ENCODE data around the gene WNT3A.
"Not testable (repeated sequence)": the region's sequence is repeated elsewhere in the genome, so short reads cannot be mapped to it uniquely, and the experiment has no call there.

WNT3A gene, protein sequence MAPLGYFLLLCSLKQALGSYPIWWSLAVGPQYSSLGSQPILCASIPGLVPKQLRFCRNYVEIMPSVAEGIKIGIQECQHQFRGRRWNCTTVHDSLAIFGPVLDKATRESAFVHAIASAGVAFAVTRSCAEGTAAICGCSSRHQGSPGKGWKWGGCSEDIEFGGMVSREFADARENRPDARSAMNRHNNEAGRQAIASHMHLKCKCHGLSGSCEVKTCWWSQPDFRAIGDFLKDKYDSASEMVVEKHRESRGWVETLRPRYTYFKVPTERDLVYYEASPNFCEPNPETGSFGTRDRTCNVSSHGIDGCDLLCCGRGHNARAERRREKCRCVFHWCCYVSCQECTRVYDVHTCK

DNA sequence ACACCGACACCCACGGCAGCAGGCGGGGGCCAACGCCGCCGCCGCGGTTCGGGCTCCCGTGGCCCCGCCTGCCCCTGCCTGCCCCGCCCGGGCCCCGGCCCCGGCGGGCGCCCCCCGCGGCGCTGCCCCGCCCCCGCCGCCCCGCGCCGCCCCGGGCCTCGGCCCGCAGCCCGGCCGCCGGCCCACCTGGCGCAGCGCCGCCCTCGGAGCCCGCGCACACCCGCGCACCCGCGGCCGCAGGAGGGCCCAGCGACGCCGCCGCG, at the start of gene WNT3A:
WNT3A (plus strand) TSS at position 213 of the 263 bp plus-strand sequence. CDS start 131 bp downstream, outside the sequence.
- DNase-seq (ENCODE audit: low read depth in 2 of 2): no peak

DNA sequence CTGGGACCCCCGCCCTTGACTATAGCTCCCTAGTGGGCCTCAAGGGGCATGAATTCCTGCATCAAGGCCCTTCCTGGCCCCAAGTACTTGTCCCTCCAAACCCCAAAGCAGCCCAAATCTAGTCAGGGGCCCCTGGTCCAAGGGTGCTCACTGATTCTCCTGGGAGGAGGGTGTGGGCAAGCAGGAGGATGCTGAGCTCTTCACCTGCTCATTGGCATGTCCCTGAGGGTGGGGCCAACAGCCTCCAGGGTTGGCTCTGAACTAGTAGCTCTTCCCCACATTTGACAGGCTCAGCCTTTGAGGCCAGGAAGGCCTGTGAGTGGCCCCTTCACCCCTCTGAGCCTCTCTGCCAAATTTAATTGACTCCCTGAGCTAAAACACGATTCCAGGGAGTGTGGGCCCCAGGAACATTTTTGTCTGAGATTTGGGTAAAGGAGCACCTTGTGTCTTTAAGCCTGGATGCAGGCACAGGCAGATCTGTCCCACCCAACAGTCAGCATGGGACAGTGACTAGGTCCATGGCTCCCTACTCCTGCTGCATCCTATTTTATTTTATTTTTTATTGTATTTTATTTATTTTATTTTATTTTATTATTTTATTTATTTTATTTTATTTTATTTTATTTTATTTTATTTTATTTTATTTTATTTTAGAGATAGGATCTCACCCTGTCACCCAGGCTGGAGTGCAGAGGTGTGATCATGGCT, 48.0 kb upstream of the WNT3A start:
- no peak for DNase-seq (ENCODE audit: low read depth in 2 of 2)

DNA sequence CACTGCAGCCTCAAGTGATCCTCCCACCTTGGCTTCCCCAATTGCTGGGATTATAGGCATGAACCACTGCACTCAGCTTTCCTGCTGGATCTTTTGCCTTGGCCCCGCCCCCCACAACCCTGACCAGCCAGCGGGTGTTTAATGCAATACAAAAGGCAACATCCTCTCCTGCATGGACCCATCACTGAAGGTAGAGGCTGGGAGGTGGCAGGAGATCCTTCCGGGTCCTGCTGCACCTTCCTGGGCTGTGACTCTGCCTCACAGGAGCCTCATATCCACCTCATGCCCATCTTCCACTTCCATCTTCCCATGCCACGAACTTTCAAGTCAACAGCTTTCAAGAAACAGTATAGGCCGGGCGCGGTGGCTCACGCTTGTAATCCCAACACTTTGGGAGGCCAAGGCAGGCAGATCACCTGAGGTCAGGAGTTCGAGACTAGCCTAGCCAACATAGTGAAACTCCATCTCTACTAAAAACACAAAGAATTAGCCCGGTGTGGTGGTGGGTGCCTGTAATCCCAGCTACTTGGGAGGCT, 47.4 kb upstream of the WNT3A start:
- DNase-seq (ENCODE audit: low read depth in 2 of 2): no peak

DNA sequence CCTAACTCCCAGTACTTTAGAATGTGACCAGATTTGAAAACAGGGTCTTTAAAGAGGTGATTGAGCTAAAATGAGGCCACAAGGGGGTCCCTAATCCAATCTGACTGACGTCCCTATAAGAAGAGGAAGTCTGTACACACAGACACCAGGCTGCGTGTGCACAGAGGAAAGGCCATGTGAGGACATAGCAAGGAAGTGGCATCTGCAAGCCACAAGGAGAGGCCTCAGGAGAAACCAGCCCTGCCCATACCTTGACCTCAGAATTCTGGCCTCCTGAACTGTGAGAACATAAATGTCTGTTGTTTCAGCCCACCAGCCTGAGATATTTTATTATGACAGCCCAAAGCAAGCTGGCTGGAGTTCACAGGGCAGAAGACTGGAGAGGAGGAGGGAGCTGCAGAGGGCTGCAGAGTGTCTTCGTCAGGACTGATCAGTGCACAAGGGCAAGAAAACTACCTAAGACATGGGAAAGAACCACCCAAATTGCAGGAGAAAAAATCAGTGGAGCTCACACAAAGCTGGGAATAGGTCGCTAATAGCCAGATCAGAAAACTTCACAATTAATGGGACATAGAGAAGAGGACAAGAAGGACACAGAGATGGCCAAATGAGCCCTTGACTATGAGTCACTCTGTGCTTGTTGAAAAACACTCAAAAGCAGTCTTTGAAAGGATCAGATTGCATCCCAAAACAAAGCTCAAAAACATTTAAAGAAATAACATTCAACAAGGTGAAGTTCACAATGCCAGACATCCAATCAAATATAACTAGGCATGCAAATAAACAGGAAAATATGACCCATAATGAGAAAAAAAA, 44.9 kb upstream of the WNT3A start:
- DNase-seq (ENCODE audit: low read depth in 2 of 2): no peak

DNA sequence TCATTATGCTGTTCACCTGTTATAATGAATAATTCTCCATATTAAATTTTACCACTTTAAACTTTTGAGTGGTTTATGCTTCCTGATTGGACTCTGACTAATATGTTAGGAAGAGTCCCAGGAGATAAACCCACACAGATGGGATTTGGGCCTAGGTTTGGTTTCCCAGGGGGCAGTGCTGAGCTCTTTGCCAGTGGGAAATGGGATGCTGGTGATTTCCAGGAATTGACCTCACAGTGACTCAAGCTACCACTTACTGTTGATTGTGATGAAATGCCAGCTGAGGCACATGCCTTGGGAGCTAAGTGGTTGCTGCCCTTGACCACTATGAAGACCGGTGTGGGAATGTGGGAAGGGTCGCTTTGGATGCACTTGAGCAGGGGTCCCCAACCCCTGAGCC, 40.1 kb upstream of the WNT3A start:
- not testable (repeated sequence) for DNase-seq (ENCODE audit: low read depth in 2 of 2)

DNA sequence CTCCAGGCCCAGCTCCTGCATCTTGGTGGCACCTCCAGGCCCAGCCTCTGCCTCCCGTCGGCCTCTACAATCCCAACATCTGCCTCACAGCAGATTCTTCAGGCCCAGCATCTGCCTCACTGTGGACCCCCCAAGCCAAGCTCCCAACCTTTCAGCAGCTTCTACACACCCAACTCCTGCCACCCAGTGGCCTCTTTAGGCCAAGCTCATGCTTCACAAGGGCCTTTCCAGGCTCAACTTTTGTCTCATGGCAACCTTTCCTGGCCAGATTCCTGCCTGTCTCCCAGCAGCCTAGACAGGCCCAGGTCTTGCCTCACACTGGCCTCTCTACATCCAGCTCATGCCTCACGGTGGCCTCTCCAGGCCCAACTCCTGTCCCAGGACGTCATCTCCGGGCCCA, 39.0 kb upstream of the WNT3A start:
- DNase-seq (ENCODE audit: low read depth in 2 of 2): not testable (repeated sequence)

DNA sequence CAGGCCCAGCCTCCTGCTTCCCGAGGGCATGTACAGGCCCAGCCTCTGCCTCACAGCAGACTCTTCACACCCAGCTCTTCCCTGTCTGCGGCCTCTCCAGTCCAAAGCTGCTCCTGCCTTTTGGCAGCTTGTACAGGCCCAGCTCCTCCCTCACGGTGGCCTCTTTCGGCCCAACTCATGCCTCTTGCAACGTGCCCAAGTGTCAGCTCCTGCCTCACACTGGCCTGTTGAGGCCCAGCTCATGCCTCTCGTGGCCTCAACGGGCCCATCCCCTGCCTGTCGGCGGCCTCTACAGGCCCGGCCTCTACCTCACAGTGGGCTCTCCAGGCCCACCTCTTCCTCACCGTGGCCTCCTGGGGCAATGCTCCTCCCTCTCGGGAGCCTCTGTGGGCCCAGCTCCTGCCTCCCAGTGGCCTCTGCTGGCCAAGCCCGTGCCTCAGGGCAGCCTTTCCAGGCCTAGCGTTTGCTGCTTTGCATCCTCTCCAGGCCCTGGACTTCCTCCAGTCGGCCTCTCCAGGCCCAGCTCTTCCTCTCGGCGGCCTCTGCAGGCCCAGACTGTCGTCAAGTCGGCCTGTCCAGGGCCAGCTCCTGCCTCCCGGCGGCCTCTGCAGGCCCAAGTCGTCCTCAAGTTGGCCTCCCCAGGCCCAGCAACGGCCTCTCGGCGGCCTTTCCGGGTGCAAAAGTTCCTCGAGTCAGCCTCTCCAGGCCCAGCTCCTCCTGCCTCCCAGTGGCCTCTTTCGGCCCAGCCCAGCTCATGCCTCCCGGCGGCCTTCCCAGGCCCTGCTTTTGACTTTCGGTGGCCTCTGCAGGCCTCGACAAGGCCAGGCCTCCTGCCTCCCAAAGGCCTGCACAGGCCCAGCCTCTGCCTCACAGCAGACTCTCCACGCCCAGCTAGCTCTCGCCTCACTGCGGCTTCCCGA, 36.5 kb upstream of the WNT3A start:
- DNase-seq (ENCODE audit: low read depth in 2 of 2): not testable (repeated sequence)

DNA sequence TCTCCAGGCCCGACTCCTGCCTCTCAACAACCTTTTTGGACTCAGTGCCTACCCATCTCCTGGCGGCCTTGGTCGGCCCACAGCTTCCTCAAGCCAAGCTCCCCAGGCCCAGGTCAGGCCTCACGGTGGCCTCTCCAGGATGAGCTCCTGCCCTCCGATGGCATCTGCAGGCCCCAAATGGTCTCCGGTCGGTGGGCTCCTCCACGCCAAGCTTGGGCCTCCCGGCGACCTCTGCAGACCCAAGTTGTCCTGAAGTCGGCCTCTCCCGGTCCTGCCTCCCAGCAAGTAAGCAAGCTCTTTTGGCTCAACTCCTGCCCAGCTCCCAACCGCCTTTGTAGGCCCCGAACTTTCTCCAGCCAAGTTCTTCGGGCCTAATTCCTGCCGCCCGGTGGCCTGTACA, 35.6 kb upstream of the WNT3A start:
- DNase-seq (ENCODE audit: low read depth in 2 of 2): not testable (repeated sequence)

DNA sequence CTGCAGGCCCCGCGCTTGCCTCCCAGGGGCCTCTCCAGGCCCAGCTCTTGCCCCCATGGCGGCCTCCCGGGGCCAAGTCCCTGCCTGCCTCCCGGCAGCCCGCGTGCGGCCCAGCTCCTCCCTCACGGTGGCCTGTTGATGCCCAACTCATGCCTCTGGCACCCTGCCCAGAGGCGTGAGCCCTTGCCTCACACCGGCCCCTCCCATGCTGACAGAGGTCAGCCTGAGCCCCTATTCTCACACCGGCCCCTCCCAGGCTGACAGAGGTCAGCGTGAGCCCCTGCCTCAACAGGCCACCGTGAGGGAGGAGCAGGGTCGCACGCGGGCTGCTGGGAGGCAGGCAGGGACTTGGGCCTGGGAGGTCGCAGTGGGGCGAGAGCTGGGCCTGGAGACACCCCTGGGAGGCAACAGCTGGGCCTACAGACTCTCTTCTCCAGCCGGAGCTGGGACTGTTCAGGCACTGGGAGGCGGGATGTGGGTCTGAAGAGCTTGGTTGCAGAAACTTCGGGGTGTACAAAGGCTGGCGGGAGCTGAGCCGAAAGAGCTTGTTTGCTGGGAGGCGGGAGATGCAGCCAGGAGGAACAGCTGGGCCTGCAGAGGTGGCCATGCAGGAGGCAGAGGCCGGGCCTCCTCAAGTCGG, 35.0 kb upstream of the WNT3A start:
- DNase-seq (ENCODE audit: low read depth in 2 of 2): not testable (repeated sequence)

DNA sequence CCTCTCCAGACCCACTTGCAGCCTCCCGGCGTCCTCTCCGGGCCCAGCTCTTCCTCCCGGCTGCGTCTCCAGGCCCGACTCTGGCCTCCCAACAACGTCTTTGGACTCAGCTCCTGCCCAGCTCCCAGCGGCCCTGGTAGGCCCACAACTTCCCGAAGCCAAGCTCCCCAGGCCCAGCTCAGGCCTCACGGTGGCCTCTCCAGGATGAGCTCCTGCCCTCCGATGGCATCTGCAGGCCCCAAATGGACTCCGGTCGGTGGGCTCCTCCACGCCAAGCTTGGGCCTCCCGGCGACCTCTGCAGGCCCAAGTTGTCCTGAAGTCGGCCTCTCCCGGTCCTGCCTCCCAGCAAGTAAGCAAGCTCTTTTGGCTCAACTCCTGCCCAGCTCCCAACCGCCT, 34.5 kb upstream of the WNT3A start:
- not testable (repeated sequence) for DNase-seq (ENCODE audit: low read depth in 2 of 2)

DNA sequence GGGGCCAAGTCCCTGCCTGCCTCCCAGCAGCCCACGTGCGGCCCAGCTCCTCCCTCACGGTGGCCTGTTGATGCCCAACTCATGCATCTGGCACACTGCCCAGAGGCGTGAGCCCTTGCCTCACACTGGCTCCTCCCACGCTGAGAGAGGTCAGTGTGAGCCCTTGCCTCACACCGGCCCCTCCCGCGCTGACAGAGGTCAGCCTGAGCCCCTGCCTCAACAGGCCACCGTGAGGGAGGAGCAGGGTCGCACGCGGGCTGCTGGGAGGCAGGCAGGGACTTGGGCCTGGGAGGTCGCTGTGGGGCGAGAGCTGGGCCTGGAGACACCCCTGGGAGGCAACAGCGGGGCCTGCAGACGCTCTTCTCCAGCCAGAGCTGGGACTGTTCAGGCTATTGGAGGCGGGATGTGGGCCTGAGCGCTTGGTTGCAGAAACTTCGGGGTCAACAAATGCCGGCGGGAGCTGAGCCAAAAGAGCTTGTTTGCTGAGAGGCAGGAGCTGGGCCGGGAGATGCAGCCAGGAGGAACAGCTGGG, 33.9 kb upstream of the WNT3A start:
- DNase-seq (ENCODE audit: low read depth in 2 of 2): not testable (repeated sequence)

DNA sequence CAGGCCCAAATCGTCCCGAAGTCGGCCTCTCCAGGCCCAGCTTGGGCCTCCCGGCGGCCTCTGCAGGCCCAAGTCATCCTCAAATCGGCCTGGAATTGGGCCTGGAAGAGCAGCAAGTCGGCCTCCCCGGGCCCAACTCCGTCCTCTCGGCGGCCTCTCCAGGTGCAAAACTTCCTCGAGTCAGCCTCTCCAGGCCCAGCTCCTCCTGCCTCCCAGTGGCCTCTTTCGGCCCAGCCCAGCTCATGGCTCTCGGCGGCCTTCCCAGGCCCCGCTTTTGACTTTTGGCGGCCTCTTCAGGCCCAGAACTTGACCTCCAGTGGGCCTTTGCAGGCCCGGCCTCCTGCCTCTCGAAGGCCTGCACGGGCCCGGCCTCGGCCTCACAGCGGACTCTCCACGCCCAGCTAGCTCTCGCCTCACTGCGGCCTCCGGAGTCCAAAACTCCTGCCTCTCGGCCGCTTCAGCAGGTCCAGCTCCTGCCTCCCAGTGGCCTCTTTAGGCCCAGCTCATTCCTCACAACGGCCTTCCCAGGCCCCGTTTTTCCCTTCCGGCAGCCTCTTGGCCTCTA, 33.0 kb upstream of the WNT3A start:
- DNase-seq (ENCODE audit: low read depth in 2 of 2): not testable (repeated sequence)

DNA sequence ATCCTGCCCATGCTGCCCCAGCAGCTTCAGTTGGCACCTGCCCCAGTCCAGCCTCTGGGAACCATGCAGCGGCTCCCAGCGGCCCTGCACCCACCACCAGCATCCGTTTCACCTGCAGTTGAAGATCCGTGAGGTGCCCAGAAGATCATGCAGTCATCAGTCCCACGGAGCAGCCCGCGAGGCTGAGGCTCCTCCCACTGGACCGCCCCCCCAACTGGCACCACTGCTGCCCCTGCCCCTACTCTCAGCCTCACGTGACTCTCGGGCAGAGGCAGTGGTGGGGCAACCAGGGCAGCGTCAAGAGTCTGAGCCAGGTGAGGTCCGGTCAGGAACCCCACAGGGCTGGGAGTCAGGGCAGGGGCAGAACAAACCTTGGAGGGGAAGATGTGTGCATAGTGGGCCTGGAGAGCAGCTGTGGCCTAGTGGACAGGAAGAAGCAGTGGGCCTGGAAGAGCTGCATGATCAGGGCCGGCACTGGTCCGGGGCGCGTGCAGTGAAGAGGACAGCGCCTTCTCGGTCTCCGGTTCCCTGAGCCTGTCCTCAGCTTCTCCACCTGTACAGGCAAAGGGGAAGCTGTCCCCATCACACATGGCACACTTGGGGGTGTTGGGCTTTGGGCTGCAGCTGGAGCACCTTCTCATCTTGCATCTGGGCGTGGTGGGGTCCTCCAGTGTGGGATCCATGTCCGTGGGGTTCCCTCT, 31.1 kb upstream of the WNT3A start:
- DNase-seq (ENCODE audit: low read depth in 2 of 2): not testable (repeated sequence)

DNA sequence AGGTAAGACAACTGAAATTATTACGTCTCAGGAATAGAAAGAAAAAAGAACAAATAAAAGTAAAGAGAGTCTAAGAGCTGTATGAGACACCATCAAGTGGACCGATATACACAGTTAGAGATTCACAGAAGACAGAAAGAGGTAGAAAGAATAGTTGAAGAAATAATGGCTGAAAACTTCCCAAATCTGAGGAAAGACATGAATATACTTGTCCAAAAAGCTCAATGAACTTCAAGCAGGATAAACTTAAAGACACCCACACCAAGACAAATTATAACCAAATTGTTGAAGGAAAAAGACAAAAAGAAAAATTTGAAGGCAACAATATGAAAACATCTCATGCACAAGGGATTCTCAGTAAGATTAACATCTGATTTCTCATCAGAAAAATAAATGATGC, 19.6 kb upstream of the WNT3A start:
- no peak for DNase-seq (ENCODE audit: low read depth in 2 of 2)

DNA sequence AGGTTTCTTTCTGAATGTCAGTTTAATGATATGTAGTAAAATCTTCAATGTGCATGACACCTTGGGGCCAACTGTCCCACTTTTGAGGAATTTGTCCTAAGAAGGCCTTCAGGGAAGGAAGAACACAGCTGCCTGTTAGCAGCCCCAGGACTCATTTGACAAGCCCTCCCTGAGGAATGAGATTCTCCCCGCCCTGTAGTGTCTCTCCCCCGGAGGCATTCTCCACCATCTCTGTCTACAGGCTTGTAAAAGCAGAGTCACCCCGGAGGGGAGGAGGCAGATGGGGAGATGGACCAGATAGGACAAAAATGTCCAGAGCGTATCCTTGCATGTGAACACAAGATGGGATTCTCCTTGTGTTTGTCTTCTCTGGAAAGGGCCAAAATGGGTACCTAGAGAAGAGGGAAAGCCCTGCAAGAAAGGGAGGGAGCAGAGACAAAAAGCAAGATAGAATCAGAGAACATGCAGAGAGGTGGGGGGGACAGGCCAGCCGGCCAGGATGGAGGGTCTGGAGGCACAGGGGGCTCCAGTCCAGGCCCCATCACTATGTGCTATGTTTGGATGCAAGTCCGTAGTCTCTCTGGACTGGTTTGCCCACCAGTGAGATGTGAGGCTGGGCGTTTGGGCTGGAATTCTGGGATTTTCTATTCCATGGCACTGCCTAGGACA, 12.0 kb upstream of the WNT3A start:
- no peak for DNase-seq (ENCODE audit: low read depth in 2 of 2)

DNA sequence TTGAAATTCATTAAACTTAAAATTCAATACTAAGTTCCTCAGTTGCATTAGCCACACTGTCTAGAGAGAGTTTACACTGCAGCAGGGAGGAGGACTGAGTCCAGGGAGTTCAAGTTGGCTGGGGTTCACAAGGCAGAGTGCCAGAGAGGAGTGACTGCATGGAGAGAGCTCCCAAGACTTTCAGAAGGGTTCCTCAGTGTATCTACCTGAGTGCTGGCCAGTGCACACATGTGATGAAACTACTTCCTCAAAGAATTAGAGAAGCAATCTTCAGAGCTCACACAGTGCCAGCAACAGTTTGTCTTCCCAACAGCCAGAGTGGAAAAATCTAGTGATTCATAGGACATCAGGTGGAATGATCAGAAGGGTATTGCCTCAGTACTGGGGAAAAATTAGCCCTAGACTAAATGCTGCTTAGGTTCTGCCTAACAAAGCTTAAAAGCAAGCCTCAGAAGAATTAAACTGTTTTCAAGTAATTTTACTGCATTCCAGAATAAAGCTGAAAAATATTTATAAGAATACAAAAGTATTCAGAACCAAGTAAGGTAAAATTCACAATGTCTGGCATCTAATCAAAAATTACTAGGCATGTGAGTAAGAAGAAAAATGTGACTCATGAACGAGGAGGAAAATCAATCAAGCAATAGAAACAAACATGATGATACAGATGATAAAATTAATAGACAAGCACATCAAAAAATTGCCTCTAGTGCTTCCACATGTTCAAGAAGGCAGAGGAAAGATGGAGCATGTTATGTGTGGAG, 10.4 kb upstream of the WNT3A start:
- DNase-seq (ENCODE audit: low read depth in 2 of 2): no peak

DNA sequence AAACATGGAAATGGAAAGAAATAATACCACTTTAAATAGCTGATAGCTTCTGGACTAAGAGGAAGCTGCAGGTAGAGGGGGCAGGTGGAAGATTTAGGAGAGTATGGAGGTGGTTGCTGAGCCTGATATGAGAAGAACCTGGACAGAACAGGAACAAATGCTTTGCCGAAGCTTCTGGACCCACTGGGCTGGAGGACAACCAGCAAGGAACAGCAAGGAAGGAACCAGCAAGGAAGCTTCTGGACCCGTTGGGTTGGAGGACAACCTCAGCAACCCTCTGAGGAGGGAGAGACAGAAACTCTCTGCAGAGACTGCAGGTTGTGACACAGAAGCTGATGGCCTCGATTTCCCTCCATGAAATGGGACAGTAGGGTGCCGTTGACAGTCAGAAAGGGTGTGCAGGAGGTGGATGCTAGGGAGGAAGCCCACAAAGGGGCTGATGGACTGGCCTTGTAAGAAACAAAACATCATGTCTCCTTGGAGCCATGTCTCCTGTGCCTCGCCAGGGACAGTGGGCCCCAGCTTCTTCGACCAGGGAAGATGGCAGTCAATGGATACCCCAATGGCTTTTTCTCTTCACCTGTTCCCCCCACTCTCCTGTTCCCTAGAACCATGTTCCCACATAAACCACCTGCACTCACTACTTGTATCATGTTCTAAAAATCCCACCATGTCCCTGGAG, 8.3 kb upstream of the WNT3A start:
- no peak for DNase-seq (ENCODE audit: low read depth in 2 of 2)

Measured in stimulated activated CD4-positive, alpha-beta T cell treated with anti-CD3 and anti-CD28 coated beads, Interleukin-15, amount 100 ng/mL, for 48 hours (primary cell).